Erythroblast (primary cell): ENCODE data around the gene GINM1.

Experiments
- GATA1 ChIP-seq: IDR thresholded peaks from 2 replicates; pipeline ENCODE4 v1.6.1; 2011; ENCODE audit warnings: low read depth, mild to moderate bottlenecking, control low read depth, low read length, moderate library complexity
- POLR2A ChIP-seq: IDR thresholded peaks from 2 replicates; pipeline ENCODE4 v1.6.1; 2011; ENCODE audit warnings: mild to moderate bottlenecking, low read length

DNA sequence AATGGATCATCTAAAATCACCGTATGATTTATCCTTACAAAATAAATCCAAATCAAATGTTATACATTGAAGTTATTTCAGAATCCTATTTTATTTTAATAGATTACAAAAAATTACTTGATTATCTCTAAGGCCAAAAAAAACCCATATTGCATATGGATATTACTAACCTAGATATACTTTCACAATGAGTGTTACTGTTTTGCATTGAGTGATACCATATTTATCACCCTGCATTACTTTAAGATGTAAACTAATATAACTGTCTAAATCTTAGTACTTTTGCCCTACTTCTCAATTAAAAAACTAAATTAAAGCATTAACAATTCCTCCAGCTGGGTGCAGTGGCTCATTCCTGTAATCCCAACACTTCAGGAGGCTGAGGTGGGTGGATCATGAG lies 31.4 kb upstream of the GINM1 start:
- TF ChIP-seq POLR2A (no peak), GATA1 (no peak)
